ENCODE results near the gene AGPAT4.

DNA sequence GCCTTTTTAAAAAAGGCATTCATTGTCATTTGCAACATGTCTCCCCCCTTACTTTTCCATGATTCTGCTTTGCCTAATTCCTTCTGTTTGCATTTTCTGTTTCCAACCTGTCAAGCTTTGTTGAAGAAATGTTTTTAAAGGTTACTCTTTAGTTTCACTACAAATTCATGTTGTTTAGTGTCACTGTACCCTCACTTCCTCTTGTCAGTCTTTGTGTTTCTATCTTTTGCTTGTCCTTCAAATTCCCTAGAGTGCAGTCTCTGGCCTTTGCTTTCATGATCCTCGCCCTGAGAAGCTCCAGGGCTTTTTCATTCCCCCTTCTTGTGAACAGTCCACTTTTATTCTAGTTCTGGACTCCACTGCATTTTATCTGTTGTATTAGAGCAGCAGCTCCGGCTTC, 191.6 kb downstream of the AGPAT4 start:
- TF ChIP-seq CTCF (IDR thresholded peaks at IDR 0.05 in 4 of 5, conservative IDR thresholded peaks at IDR 0.05 in 1 of 5): no peak
- TF ChIP-seq POLR2A (IDR thresholded peaks at IDR 0.05): no peak
